Medulla oblongata (tissue), 1 donor: ENCODE results near the gene KLC1.

ENCODE experiments used
- DNase-seq: peaks from one replicate; pipeline ENCODE4 v3.0.0-alpha.2; 2015; ENCODE audit errors: extremely low spot score

The KLC1 gene

DNA sequence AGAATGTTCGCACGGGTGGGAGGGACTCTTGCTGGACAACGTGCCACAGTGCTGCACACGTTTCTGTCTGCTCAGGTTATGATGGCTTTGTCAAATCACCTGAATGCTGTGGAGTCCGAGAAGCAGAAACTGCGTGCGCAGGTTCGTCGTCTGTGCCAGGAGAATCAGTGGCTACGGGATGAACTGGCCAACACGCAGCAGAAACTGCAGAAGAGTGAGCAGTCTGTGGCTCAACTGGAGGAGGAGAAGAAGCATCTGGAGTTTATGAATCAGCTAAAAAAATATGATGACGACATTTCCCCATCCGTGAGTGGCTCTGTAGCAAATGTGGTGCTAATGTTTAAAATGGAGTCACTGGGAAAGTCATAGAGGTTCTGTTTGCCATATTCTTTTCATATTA lies 28.5 kb downstream of the KLC1 start:
- DNase-seq: no peak

DNA sequence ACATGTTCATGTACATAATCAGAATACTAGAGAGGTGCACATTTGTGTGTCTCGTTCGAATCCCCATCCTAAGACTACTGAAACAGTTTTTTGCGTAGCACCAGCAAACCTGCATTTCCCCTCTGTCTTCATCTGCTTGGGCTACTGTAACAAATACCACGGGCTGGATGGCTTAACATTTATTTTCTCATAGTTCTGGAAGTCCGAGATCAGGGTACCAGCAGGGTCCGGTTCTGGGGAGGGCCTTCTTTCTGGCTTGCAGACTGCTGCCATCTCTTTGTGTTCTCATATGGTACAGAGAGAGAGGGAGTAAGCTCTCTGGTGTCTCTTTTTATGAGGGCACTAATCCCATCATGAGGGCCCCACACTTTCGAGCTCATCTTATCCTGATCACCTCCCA lies 30.6 kb downstream of the KLC1 start:
- DNase-seq: no peak

DNA sequence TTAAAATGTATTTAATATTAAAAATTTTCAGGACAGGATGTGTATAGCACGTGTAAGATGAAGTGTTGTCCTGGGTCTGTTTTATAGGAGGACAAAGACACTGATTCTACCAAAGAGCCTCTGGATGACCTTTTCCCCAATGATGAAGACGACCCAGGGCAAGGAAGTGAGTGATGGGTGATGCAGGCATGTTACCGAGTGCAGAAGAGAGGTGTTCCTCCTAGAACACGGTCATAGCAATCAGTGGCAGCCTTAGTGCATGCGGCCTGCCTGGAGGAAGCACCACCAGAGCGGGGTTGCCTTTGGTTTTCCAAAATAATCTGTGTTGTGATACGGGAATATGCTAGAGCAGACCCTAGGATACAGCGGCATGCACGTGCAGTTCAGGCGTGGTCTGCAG lies 33.0 kb downstream of the KLC1 start:
- no peak for DNase-seq

DNA sequence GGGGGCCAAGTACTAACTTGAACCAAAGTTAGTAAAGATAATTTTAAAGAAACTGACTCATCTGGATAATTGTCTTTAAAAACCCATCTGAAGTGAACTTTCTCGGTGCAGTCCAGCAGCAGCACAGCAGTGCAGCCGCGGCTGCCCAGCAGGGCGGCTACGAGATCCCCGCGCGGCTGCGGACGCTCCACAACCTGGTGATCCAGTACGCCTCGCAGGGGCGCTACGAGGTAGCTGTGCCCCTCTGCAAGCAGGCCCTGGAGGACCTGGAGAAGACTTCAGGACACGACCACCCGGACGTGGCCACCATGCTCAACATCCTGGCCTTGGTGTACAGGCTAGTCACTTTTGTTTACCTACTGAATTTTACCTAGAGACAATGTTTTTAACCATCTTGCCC lies 33.6 kb downstream of the KLC1 start:
- DNase-seq: no peak

DNA sequence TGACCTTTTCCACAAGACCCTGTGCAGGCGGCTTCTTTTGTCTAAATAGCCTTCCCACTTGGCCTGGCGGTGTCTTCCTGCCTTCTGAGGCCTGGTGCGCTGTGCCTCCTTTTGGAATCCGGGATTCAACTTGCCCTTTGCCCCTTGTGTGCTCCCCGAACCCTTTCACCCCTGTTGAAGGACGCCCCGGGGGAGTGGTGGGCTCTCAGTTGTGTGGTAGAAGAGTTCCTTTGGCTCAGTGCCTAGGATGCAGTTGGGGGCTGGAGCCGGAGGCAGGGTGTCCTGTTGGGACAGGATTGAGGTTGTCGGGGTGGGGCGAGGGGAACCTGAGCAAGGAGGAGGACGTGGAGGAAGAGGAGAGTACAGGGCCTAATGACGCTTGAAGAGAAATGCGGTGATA lies 34.5 kb downstream of the KLC1 start:
- no peak for DNase-seq

DNA sequence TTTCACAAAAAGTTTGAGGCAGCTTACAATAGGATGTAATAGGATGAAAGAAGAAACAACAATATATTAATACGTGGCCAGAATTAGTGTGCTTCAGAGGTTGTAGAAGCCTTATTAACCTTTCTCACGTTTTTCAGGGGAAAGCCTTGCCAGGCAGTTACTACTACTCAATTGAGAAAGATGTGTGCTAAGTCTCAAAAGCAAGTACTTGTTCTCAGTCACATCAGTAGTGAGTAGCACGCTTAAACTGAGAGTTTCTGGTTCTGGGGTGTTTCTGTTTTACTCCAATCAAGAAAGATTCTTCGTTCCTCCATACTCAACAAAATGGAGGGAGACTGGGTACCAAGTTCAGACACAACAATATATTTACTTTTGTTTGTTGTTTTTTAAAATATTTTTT lies 38.7 kb downstream of the KLC1 start:
- DNase-seq: no peak

DNA sequence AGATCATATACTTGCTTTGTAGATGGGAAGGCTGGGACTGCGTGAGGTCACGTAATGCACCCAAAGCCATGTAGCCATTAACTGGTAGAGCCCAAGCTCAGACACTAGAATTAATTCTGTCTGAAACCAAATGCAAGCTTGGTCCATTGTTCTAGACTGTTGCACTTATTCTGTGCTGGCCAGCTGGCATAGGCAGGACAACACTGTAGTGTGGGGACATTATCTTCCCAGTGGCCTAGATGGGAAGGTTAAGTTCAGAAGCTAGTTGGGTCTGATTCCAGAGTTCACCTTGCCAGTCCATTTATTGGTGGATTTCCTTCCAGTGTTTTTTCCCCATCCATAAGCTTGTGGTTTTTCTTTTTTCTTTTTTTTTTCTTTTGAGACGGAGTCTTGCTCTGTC lies 39.1 kb downstream of the KLC1 start:
- no peak for DNase-seq

DNA sequence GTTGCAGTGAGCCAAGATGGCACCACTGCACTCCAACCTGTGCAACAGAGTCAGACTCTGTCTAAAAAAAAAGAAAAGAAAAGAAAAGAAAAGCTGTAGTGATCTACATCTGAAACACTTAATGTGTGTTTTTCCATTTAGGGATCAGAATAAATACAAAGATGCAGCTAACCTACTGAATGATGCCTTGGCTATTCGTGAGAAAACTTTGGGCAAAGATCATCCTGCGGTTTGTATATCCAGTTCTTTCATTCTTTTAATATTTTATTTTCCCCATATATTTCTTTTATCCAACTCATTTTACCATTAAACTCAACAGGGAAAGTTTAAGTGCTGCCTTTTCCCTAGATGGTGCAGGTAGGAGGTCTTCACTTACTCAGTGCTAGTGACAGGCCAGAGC lies 40.4 kb downstream of the KLC1 start:
- no peak for DNase-seq

DNA sequence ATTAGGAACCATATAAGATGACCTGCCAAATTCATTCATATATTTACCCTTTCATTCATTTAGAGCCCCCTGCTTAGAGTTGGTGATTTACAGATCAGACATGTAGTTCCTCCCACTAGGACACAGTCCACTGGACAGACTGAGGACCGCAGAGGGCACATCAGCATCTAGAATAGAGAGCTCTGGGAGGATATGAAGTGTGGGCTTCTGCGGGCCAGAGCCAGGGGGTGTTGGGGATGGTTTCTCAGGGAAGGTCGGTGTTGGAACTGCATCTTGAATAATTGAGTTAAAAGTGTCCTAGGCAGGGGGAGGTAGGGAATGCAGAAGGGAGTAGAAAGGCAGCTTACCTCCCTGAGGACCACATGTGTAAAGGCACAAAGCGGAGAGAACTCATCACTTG lies 42.9 kb downstream of the KLC1 start:
- no peak for DNase-seq

DNA sequence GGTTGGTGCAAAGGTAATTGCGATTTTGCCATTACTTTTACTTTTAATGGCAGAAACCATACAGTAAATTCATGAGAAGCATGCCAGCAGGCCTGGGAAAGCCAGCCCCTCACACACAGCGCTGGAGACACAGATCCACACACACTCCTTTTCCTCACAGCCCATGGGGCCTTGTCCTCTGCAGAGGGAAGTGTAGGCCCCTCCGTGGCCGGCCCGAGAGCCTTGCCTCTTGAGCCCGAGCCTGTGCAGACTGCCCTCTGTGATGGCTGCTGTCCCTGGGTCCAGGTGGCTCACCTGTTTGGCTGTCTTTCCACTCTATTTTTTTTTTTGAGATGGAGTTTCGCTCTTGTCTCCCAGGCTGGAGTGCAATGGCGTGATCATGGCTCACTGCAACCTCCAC lies 46.9 kb downstream of the KLC1 start:
- DNase-seq: no peak

DNA sequence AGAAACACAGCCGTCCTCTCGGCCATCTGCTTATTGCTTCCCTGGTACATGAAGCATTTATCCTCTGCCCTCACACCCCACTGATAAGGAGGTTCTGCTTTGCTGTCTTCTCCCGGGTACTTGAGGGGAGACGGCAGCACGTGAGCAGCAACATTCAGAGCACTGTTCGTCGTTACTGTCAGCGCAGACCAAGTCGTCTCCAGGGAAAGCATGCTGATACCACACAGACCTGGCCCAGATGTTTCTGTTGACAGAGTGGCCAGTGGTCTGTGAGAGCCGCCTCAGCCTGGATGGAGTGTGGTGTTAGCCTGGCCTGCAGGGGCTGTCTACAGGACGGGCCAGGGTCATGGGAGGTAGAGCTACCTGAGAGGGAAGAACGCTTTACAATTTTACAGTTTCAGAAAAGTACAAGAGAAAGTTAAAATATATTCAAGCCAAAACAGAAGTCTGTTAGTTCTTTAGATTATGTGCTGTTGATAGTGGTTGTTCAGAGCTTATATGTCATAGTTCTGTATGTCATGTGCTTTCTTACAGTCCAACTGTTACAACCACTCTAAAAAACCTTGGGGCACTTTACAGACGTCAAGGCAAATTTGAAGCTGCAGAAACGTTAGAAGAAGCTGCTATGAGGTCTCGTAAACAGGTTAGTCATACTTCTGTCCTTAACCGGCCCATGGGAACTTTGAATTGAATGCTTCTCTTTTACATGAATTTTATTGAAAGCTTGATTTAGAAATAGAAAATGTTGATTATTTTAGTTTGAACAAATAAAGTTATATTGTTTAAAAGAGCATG lies 48.1 kb downstream of the KLC1 start:
- no peak for DNase-seq

DNA sequence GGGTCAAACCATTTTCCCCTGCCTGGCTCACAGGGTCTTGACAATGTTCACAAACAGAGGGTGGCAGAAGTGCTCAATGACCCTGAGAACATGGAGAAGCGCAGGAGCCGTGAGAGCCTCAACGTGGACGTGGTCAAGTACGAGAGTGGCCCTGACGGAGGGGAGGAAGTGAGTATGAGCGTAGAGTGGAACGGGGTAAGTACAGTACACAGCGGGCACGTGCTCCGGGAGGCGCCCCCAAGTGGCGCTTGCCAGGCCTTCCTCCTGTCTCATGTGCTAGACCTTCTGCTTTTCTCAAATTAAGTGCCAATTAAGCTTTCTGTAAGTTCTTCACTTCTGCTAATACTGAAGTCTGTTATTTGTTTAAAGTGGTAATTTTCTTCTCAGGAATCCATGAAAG lies 50.3 kb downstream of the KLC1 start:
- DNase-seq: peak; percentile 51

DNA sequence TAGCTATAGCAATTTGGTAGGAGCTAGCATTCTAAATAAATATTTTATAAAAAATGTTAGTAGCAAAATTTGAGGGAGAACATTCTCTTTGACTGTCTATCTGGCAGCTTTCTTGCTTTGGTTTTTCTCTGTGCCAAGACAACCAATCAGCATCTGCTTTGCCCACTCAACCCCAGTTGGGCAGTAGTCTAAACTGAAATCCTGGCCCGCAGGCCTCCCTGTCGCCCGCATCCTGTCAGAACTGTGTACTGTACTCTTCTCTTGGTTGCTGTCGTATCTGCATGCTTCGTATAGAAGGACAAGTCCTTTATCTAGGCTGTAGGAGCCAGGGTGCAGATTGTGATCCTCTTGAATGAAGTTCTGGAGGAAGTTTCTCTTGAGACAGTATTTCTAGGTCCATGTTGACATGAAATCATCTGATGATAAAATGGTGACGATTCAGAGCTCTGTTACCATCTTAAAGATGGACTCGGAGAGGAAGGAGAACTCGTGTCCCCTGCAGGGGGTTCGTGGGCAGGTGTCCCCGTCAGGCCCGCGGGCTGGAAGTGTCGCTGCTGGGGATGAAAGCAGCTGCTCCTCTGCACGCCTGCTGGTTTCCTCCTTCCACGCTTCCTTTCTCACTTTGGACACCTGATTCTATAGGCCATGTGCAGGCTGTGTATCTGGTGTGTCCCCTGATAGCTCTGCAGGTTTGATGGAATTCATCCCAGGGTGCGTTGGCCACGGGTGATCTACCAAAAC lies 51.6 kb downstream of the KLC1 start:
- DNase-seq: no peak

DNA sequence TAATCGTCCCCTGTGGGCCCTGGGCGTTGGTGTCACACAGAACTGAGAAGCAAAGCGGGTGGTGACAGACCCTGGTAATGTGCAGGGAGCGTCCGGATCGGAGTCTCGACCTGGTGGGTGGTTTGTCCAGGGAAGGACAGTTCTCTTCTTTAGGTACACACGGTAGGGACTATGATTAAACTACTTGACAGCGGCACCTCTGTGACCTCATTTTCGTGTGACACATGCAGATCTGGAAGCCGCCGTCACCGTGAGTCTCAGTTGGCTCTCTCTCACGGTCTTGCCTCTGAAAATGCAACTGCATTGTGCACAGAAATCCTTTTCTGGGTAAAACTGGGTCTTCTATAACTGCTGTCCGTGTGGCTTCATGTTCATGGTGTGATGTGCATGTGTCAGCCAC lies 54.1 kb downstream of the KLC1 start:
- DNase-seq: no peak

DNA sequence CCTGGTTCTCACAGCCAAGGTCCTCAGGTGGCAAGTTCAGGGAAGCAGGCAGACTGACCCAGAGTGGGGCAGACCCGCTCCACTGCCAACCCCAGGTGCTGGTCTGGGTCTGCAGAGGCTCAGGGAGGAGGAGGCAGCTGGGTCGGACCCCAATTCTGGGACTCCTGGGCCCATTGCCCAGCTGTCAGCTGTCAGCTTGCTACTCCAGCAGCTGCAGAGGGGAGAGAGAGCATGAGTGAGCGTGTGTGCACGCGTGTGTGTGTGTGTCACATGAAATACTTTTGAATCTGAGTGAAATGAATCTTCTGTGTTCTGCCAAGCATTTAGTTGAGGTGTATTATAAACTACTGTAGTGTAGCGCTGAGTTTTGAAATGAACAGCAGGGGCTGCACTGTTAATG lies 55.5 kb downstream of the KLC1 start:
- no peak for DNase-seq

DNA sequence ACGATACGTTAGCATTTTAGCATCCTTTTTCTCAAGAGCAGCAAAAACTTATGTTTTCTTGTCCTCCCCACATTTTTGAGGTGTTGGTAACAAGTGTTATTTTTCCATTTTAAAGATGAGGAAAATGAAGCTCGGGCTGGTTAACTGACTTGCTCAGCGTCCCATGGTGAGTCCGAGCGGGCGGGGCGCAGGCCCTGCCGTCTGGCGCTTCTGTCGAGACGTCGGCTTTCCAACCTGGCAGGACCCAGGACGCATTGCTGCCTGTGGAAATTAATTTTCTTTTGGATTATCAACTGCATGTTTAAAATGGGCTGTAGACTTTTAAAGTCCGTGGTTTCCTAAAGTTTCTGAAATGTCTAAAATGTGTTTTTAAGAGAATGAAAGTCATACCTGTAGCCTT lies 55.9 kb downstream of the KLC1 start:
- no peak for DNase-seq

DNA sequence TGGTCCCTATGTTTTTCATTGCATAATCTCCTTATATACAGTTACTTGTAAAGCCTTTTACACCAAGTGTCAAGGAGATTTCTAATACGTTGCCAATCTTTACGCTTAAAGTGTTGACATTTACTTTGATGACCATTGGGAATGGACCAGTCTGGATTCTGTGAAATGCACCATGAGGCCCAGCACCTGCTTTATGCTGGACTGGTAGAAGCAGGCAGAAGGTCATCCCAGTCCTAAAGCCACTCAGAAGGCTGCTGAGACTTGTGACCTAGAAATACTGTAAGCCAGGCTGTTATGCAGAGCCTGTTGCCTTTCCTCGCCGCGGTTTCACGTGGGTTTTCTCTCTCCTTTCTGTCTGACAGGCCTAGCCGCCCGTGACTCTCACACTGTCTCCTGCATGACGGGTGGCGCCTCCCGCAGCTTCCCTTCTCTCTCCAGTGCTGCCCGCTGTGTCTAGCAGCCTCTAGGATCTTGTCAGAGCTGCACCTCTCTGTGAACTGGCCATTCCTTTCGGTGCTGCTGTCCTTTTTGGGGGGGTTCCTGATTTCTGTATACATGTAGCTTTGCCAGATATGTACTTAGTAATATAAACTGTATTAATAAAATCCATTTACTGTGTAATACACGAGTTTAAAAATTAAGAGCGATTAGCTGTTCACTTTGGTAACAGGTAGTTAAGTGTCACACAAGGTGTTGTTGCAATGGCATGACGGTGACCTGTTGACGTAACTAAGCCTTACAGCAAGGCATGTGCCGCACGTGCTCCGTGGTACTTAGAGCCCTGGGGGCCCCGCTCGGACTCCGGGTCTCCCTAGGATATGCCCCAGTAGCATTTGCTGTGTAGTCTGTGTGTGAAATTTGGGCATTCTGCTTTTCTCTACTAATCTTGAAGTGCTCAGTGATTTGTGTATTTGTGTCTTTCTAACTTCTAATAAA lies 56.5 kb downstream of the KLC1 start:
- no peak for DNase-seq

DNA sequence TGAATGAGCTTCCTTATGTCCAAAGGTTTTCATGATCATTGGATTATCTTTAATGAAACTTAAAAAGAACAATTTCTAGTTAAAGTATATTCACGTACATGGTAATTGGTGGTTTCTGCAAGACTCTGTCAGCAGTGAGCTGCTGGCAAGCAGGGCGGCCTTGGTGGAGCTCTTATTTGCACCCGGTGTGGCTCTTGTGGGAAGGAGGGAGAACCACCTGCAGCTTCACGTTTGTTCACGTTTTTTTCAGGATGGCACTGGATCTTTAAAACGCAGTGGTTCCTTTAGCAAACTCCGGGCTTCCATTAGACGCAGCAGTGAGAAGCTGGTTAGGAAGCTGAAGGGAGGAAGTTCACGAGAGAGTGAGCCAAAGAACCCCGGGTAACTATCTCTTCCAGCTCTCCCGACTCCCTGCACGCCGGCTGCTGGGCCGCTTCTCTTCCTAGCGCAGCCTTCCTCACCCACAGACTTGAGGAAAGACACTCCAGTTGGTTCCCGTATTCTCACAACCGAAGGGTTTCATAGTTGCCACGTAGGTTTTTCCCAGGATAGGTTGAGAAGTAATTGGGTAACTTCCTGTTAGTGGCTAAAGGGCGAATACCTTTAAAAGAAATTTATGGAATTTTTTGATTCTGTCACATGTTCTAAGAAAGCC lies 57.9 kb downstream of the KLC1 start:
- DNase-seq: no peak

DNA sequence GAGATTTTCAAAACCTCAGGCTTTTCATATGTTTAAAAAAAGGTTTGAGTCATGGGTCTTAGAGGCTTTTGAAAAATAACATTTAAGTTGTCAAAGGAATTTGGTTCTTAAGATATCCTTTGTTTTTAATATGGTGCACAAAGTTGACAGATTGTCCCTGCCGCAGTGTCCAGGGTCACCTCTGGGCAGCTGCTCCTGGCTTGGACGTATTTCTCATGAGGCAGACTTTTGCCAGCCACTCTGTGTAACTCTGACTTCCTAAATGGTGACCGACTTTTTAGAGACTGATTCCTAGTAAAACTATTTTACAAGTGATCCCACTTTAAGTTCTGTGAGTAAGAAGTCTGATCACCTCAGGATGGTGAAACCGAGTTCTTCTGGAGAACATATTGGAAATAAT lies 58.7 kb downstream of the KLC1 start:
- DNase-seq: no peak

DNA sequence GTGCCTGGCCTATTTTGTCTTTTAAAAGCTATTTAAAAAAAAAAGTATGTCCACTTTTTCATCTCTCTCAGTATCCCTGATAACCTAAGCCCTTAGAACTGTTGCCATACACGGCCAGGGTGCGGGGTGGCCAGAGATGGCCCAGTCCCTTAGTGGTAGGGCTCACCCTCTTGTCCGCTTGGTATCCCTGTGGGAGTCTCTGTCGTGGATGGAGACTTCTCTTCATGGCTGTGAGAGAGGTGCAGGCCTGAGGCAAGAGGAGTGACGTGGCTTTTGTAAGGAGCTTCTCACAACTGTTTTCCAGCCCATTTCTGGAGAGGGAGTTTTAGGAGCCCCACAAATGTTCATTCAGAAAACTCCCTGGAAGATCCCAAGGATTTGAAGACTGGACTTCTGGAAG lies 59.4 kb downstream of the KLC1 start:
- no peak for DNase-seq

DNA sequence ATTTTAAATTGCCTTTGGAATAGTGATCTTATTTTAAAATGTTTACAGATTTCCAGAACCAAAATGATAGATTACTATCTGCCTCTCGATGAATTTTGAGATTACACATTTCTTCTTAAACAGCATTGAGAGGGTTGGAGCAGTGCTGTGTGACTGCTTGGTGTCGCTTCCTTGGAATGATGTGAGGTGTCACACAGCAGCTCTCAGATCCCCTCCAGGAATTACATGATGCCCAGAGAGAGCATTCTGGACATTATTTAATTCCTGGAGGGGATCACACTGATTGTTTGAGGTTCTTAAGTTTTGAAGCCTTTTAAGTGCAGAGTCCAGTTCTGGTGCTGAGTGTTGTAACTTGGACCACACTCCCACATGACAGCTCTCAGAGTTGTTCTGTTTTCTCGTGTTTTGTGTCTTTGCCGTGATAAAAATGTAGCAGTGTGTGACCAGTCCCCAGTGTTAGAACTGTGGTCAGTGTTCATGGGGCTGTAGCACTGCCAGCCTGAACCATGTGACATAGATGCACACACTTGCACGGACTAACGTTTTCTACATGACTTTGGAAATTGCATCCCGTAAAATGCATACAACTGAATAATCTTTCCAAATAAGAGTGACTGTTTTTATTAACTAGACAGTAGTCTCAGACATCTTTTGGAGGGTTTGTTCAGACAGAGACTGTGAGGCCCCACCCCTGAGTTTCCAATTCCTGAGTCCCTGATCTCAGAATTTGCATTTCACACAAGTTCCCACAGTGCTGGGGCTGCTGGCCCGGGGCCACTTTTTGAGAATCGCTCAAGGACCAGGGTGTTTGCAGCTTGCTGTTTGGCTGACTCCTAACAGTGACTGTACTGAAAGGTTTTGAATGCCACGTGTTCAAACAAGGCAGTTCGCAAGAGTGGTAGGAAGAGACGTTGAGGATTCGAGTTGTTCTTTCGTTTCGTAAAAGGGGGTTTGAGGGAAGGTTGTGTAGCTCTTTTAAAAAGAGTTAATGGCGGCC lies 60.2 kb downstream of the KLC1 start:
- DNase-seq: peak; percentile 78
